ENCODE results near the gene SERPINB6. TPM values are rescaled to one million over a fixed set of nuclear protein-coding genes. Genes with fewer than 3 reads are reported as not detected.

The SERPINB6 gene
- polyA plus RNA-seq, 1 donor (not counting 4 experiments of a cell fraction or from before 2014, with no cell fraction given), result 66.4 TPM

GRCh38 chr6:2999618-3000557, 28.5 kb upstream of the SERPINB6 start, which contains the start of gene NQO2:
Gene NQO2 (plus strand): TSS chr6:2999894. CDS start chr6:3006553, 6,659 bp downstream.
- FAIRE-seq (no peak), DNase-seq (ENCODE audit: low read depth, low spot score) (no peak)
- H2AFZ ChIP-seq (ENCODE audit: control insufficient read depth, low read length), result peak within 1 kb of the TSS; percentile 97
- H3K9me1 ChIP-seq (ENCODE audit: control insufficient read depth, extremely low read depth, insufficient read depth, low read length), result no peaks in the 10 kb centered on the region
- peak within 1 kb of the TSS; percentile 95 for H3K4me2 ChIP-seq (ENCODE audit: control insufficient read depth, extremely low read depth, insufficient read depth, low read depth, low read length)
- peaks cover 14% of the 10 kb centered on the region for H3K4me1 ChIP-seq (ENCODE audit: control insufficient read depth, extremely low read depth, insufficient read depth, low read length)
- H3K9ac ChIP-seq (ENCODE audit: control insufficient read depth, extremely low read depth, insufficient read depth, low read length), result peak within 1 kb of the TSS; percentile 91
- no peaks in the 10 kb centered on the region for H3K79me2 ChIP-seq (ENCODE audit: control insufficient read depth, insufficient read depth, low read length)
- H3K36me3 ChIP-seq (ENCODE audit: control insufficient read depth in 2 of 2, extremely low read depth in 1 of 2, insufficient read depth in 2 of 2, low read length in 2 of 2), result peaks cover 0 to 5% of the 10 kb centered on the region in 2 experiments
- peak within 1 kb of the TSS; percentile 72 to 92 (median 87) for H3K4me3 ChIP-seq (ENCODE audit: control insufficient read depth in 2 of 3, extremely low read depth in 1 of 3, insufficient read depth in 2 of 3, low read depth in 1 of 3, low read length in 3 of 3)
- no peak for TF ChIP-seq CTCF (optimal IDR thresholded peaks at IDR 0.05 in 1 of 3, IDR thresholded peaks at IDR 0.05 in 1 of 3, conservative IDR thresholded peaks at IDR 0.05 in 1 of 3; ENCODE audit: extremely low read depth in 1 of 3, insufficient read depth in 2 of 3, low read length in 3 of 3)
- TF ChIP-seq EZH2 (IDR thresholded peaks at IDR 0.05; ENCODE audit: low read length), result no peak
- dilution Hi-C loops (cut with MboI; ENCODE audit: extremely low pct_ligation_motif_present, low sequenced_read_pairs), result no loop called here
- peak within 1 kb of the TSS; percentile 76 for H3K27ac ChIP-seq (ENCODE audit: control insufficient read depth, insufficient read depth, low read length)
- no peaks in the 10 kb centered on the region for H3K9me3 ChIP-seq (ENCODE audit: control insufficient read depth, low read depth, low read length)
- no peaks in the 10 kb centered on the region for H4K20me1 ChIP-seq (ENCODE audit: control insufficient read depth, extremely low read depth, insufficient read depth, low read length)
- no peaks in the 10 kb centered on the region for H3K27me3 ChIP-seq (ENCODE audit: control insufficient read depth, extremely low read depth, insufficient read depth, low read length)

- Histone ChIP-seq H3K9me3 (ENCODE audit: control insufficient read depth, low read depth, low read length) (no peaks in the 10 kb centered on the region), H3K9me1 (ENCODE audit: control insufficient read depth, extremely low read depth, insufficient read depth, low read length) (no peaks in the 10 kb centered on the region), H3K4me2 (ENCODE audit: control insufficient read depth, extremely low read depth, insufficient read depth, low read depth, low read length) (peak overlapping the region; percentile 60), H3K27me3 (ENCODE audit: control insufficient read depth, extremely low read depth, insufficient read depth, low read length) (no peaks in the 10 kb centered on the region), H3K9ac (ENCODE audit: control insufficient read depth, extremely low read depth, insufficient read depth, low read length) (peak overlapping the region; percentile 69), H3K4me1 (ENCODE audit: control insufficient read depth, extremely low read depth, insufficient read depth, low read length) (peaks cover 14% of the 10 kb centered on the region), H3K36me3 (ENCODE audit: control insufficient read depth in 2 of 2, extremely low read depth in 1 of 2, insufficient read depth in 2 of 2, low read length in 2 of 2) (peaks cover 0 to under 1% of the 10 kb centered on the region in 2 experiments), H4K20me1 (ENCODE audit: control insufficient read depth, extremely low read depth, insufficient read depth, low read length) (no peaks in the 10 kb centered on the region), H3K79me2 (ENCODE audit: control insufficient read depth, insufficient read depth, low read length) (no peaks in the 10 kb centered on the region), H3K27ac (ENCODE audit: control insufficient read depth, insufficient read depth, low read length) (peak overlapping the region; percentile 58), H2AFZ (ENCODE audit: control insufficient read depth, low read length) (peak overlapping the region; percentile 93), H3K4me3 (ENCODE audit: control insufficient read depth in 2 of 3, extremely low read depth in 1 of 3, insufficient read depth in 2 of 3, low read depth in 1 of 3, low read length in 3 of 3) (peak overlapping the region; percentile 28 to 77 (median 69))
- no peak for TF ChIP-seq CTCF (optimal IDR thresholded peaks at IDR 0.05 in 1 of 3, IDR thresholded peaks at IDR 0.05 in 1 of 3, conservative IDR thresholded peaks at IDR 0.05 in 1 of 3; ENCODE audit: extremely low read depth in 1 of 3, insufficient read depth in 2 of 3, low read length in 3 of 3)
- TF ChIP-seq EZH2 (IDR thresholded peaks at IDR 0.05; ENCODE audit: low read length), result no peak
- FAIRE-seq (peak; percentile 17), DNase-seq (ENCODE audit: low read depth, low spot score) (no peak)
- dilution Hi-C loops (cut with MboI; ENCODE audit: extremely low pct_ligation_motif_present, low sequenced_read_pairs), result no loop called here
Observed at GRCh38 chr6:2998998-2999617, 27.7 kb upstream of the SERPINB6 start.
